CD14-positive monocyte (primary cell): ENCODE measurements around the gene HECTD4. TPM values are rescaled to one million over a fixed set of nuclear protein-coding genes. Genes with fewer than 3 reads are reported as not detected.

Experiments used
- DNase-seq, 3 donors: peaks; one replicate each; pipeline ENCODE4 v3.0.0-alpha.2; 2011 to 2022
- H2AFZ ChIP-seq: 2 replicates; pipeline ENCODE4 v1.6.0; 2012; ENCODE audit warnings: mild to moderate bottlenecking, low read depth, low read length, inconsistent platforms; ENCODE audit not compliant: insufficient read depth, poor library complexity, severe bottlenecking
- H3K27ac ChIP-seq, 2 donors: 1 replicate in 1 of 2; 2 replicates in 1 of 2; pipeline ENCODE4 v1.5.1; 2012 to 2013; ENCODE audit warnings: low read length in 2 of 2, control low read depth in 1 of 2, inconsistent platforms in 1 of 2, low read depth in 1 of 2, mild to moderate bottlenecking in 1 of 2
- H3K27me3 ChIP-seq, 2 donors: one replicate each; pipeline versions ENCODE4 v1.6.0 to v1.6.1; 2011 to 2013; ENCODE audit warnings: low read length in 2 of 2; ENCODE audit not compliant: control insufficient read depth in 2 of 2, insufficient read depth in 2 of 2
- H3K36me3 ChIP-seq, 2 donors: replicated peaks in 1 of 2; 1 replicate in 1 of 2; 2 replicates in 1 of 2; pipeline versions ENCODE4 v1.5.1 to v1.6.1; 2012 to 2013; ENCODE audit warnings: low read length in 2 of 2, control low read depth in 1 of 2, inconsistent platforms in 1 of 2, mild to moderate bottlenecking in 1 of 2; ENCODE audit not compliant: insufficient read depth in 2 of 2, control insufficient read depth in 1 of 2
- H3K4me1 ChIP-seq, 2 donors: 1 replicate in 1 of 2; 2 replicates in 1 of 2; pipeline versions ENCODE4 v1.5.1 to v1.6.1; 2012 to 2013; ENCODE audit warnings: low read length in 2 of 2, control low read depth in 1 of 2, inconsistent platforms in 1 of 2, mild to moderate bottlenecking in 1 of 2, moderate library complexity in 1 of 2; ENCODE audit not compliant: insufficient read depth in 2 of 2, control insufficient read depth in 1 of 2
- H3K4me2 ChIP-seq: replicated peaks from 2 replicates; pipeline ENCODE3; 2012; ENCODE audit warnings: low read length, moderate library complexity, mild to moderate bottlenecking; ENCODE audit not compliant: poor library complexity, severe bottlenecking; ENCODE audit errors: extremely low read depth
- H3K4me3 ChIP-seq, 3 experiments: fragments of 200-600 bp in 1 of 3; sonication (generic) in 1 of 3; replicated peaks in 1 of 3; 1 replicate in 2 of 3; 2 replicates in 1 of 3; pipeline ENCODE4 v1.5.1; 2011 to 2013; ENCODE audit warnings: low read length in 3 of 3, mild to moderate bottlenecking in 3 of 3, control low read depth in 2 of 3, low read depth in 2 of 3, inconsistent platforms in 1 of 3, moderate library complexity in 1 of 3
- H3K79me2 ChIP-seq: 2 replicates; pipeline ENCODE4 v1.6.0; 2012; ENCODE audit warnings: mild to moderate bottlenecking, control low read depth, inconsistent platforms, low read length, moderate library complexity; ENCODE audit not compliant: insufficient read depth
- H3K9ac ChIP-seq: 2 replicates; pipeline ENCODE4 v1.6.0; 2017; ENCODE audit warnings: low read length, mild to moderate bottlenecking; ENCODE audit not compliant: insufficient read depth, poor library complexity, severe bottlenecking
- H3K9me3 ChIP-seq, 2 donors: replicated peaks in 1 of 2; 1 replicate in 1 of 2; 2 replicates in 1 of 2; pipeline versions ENCODE4 v1.5.1 to v1.6.1; 2012 to 2013; ENCODE audit warnings: low read length in 2 of 2, control low read depth in 1 of 2; ENCODE audit not compliant: control insufficient read depth in 1 of 2, insufficient read depth in 1 of 2
- H4K20me1 ChIP-seq: 2 replicates; pipeline ENCODE4 v1.6.0; 2012; ENCODE audit warnings: mild to moderate bottlenecking, low read length, control low read depth, moderate library complexity; ENCODE audit not compliant: insufficient read depth
- H3K27ac Mint-ChIP-seq, 7 donors: one replicate each; pipeline ENCODE4 v1.8.0; 2020; ENCODE audit warnings: mild to moderate bottlenecking in 7 of 7, mixed read lengths in 7 of 7, moderate library complexity in 6 of 7, inconsistent platforms in 2 of 7
- H3K27me3 Mint-ChIP-seq, 3 donors: one replicate each; pipeline ENCODE4 v1.8.0; 2021 to 2022; ENCODE audit warnings: low read depth in 3 of 3, mild to moderate bottlenecking in 3 of 3, mixed read lengths in 3 of 3, moderate library complexity in 3 of 3, inconsistent platforms in 1 of 3
- H3K36me3 Mint-ChIP-seq, 2 donors: one replicate each; pipeline ENCODE4 v1.8.0; 2020; ENCODE audit warnings: mixed read lengths in 2 of 2, inconsistent platforms in 1 of 2, mild to moderate bottlenecking in 1 of 2
- H3K4me1 Mint-ChIP-seq: one replicate; pipeline ENCODE4 v1.8.0; 2020; ENCODE audit warnings: mild to moderate bottlenecking, mixed read lengths
- H3K4me3 Mint-ChIP-seq, 2 donors: one replicate each; pipeline ENCODE4 v1.8.0; 2020; ENCODE audit warnings: mild to moderate bottlenecking in 2 of 2, mixed read lengths in 2 of 2, moderate library complexity in 1 of 2
- H3K9me3 Mint-ChIP-seq, 7 donors: one replicate each; pipeline ENCODE4 v1.8.0; 2020 to 2022; ENCODE audit warnings: mixed read lengths in 7 of 7, mild to moderate bottlenecking in 6 of 7, moderate library complexity in 6 of 7, inconsistent platforms in 2 of 7
- WGBS: methylation state at CpG from one replicate; pipeline ENCODE4 v1.1.5; 2013; ENCODE audit warnings: missing lambda C conversion rate; ENCODE audit not compliant: insufficient coverage; 5-methylcytosine and 5-hydroxymethylcytosine counted together
- intact Hi-C, 2 donors: fragments of 100-400 bp; cut with micrococcal nuclease; formaldehyde crosslinking; loops; one replicate each; pipeline versions ENCODE4 v1.15.0 to v1.15.1; 2023
- polyA plus RNA-seq, 3 donors: library from polyadenylated mRNA; depleted of rRNA in 1 of 3; unstranded in 2 of 3; stranded (reverse) in 1 of 3; fragments of 300-500 nt in 2 of 3; fragments of >200 nt in 1 of 3; fragmentation: Illumina TruSeq in 2 of 3; gene quantifications; 1 replicate in 2 of 3; 2 replicates in 1 of 3; pipeline ENCODE4 v1.2.3, GENCODE V29; 2012 to 2021
- TF ChIP-seq, protein P1 (sequence below): fragments of 200-600 bp; IDR thresholded peaks from one replicate; pipeline ENCODE4 v1.8.0; 2022; ENCODE audit warnings: antibody characterized with exemption, mild to moderate bottlenecking

HECTD4 gene
- polyA plus RNA-seq, 3 donors, result 0.73 to 18.3 (median 2.4) TPM

- no peak overlapping the region for H3K4me2 ChIP-seq
- TF ChIP-seq, protein P1, sequence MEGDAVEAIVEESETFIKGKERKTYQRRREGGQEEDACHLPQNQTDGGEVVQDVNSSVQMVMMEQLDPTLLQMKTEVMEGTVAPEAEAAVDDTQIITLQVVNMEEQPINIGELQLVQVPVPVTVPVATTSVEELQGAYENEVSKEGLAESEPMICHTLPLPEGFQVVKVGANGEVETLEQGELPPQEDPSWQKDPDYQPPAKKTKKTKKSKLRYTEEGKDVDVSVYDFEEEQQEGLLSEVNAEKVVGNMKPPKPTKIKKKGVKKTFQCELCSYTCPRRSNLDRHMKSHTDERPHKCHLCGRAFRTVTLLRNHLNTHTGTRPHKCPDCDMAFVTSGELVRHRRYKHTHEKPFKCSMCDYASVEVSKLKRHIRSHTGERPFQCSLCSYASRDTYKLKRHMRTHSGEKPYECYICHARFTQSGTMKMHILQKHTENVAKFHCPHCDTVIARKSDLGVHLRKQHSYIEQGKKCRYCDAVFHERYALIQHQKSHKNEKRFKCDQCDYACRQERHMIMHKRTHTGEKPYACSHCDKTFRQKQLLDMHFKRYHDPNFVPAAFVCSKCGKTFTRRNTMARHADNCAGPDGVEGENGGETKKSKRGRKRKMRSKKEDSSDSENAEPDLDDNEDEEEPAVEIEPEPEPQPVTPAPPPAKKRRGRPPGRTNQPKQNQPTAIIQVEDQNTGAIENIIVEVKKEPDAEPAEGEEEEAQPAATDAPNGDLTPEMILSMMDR, result no peak
- no peak overlapping the region for H3K9ac ChIP-seq
- H3K27me3 ChIP-seq, result no peaks in the 10 kb centered on the region
- Mint-ChIP-seq H3K27ac (no peak overlapping the region), H3K4me3 (no peak overlapping the region), H3K27me3 (peaks cover 0 to 3% (median 0%) of the 10 kb centered on the region in 3 donors), H3K9me3 (no peaks in the 10 kb centered on the region), H3K36me3 (peaks cover 13 to 37% of the 10 kb centered on the region in 2 donors), H3K4me1 (peaks cover 13% of the 10 kb centered on the region)
- H3K27ac ChIP-seq, result no peak overlapping the region
- H4K20me1 ChIP-seq, result peaks cover 71% of the 10 kb centered on the region
- H3K9me3 ChIP-seq, result no peaks in the 10 kb centered on the region
- H2AFZ ChIP-seq, result no peak overlapping the region
- H3K36me3 ChIP-seq, result peaks cover 0 to 9% of the 10 kb centered on the region in 2 donors
- 100% methylated on average over 2 of the region's 2 CpGs for WGBS
- intact Hi-C loops, result no loop called here
- no peaks in the 10 kb centered on the region for H3K4me1 ChIP-seq
- H3K79me2 ChIP-seq, result peaks cover 89% of the 10 kb centered on the region
- no peak overlapping the region for H3K4me3 ChIP-seq
- DNase-seq, result no peak
Observed at GRCh38 chr12:112427760-112428159, 45.5 kb upstream of the HECTD4 start.

GRCh38 chr12:112425582-112426382 lies 43.6 kb upstream of the HECTD4 start:
- TF ChIP-seq, protein P1, result no peak
- WGBS, result 100% methylated on average over 1 of the region's 7 CpGs
- no peaks in the 10 kb centered on the region for H3K27me3 ChIP-seq
- H3K9me3 Mint-ChIP-seq, result no peaks in the 10 kb centered on the region
- H3K4me1 Mint-ChIP-seq, result peaks cover 14% of the 10 kb centered on the region
- H3K27me3 Mint-ChIP-seq, result peaks cover 0 to 3% (median 0%) of the 10 kb centered on the region in 3 donors
- H3K27ac ChIP-seq, result no peak overlapping the region
- no peak overlapping the region for H3K4me3 ChIP-seq
- intact Hi-C loops, result no loop called here
- H3K9ac ChIP-seq, result no peak overlapping the region
- H3K4me3 Mint-ChIP-seq, result no peak overlapping the region
- DNase-seq, result no peak
- no peaks in the 10 kb centered on the region for H3K9me3 ChIP-seq
- H4K20me1 ChIP-seq, result peaks cover 76% of the 10 kb centered on the region
- H3K36me3 Mint-ChIP-seq, result peaks cover 12 to 31% of the 10 kb centered on the region in 2 donors
- H3K4me1 ChIP-seq, result peaks cover under 1 to 2% of the 10 kb centered on the region in 2 donors
- no peak overlapping the region for H2AFZ ChIP-seq
- H3K79me2 ChIP-seq, result peaks cover 92% of the 10 kb centered on the region
- H3K27ac Mint-ChIP-seq, result peak overlapping the region in 1 of 7 donors; percentile 50
- no peak overlapping the region for H3K4me2 ChIP-seq
- H3K36me3 ChIP-seq, result peaks cover 0 to 9% of the 10 kb centered on the region in 2 donors
